ENCODE data around the gene ARAP2. TPM values are rescaled to one million over a fixed set of nuclear protein-coding genes. Genes with fewer than 3 reads are reported as not detected.
"Not testable (repeated sequence)": the region's sequence is repeated elsewhere in the genome, so short reads cannot be mapped to it uniquely, and the experiment has no call there.

ARAP2 gene
- total RNA-seq, 1 donor from 2014 or later = 52.8 TPM

DNA sequence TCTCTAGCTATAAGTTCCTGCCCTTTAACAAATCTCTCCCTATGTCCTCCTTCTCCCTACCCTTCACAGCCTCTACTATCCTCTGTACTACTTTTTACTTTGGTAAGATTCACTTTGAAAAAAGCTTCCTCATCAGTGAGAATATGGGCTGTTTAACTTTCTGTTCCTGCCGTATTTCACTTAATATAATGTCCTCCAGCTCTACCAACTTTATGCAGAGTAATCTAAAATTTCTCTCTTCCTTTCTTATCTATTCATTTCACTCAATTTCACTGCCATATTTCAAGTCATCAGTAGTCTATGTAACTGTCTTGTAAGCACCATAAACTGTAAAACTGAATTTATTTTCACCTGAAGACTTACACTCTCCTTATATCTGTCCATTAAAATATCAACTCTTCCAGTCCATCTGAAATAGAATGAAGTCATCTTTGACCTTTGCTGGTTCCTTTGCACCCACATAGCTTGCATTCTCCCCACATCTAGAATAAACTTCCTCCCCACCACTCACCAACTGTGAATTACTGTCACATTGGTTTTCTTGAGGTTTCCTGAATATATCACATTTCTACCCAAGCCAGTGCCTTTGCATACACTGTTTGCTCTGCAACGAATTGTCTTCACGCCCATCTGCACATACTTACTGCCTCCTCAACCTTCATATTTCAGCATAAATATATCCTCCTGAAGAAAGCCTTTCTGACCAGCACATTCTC lies 54.6 kb downstream of the ARAP2 start:
- H3K27me3 ChIP-seq = no peaks in the 10 kb centered on the region
- DNase-seq (ENCODE audit: extremely low spot score in 2 of 2) = no peak
- no peaks in the 10 kb centered on the region for H3K4me1 ChIP-seq
- intact Hi-C loops (cut with DNase I) = no loop called here
- TF ChIP-seq, protein P1, sequence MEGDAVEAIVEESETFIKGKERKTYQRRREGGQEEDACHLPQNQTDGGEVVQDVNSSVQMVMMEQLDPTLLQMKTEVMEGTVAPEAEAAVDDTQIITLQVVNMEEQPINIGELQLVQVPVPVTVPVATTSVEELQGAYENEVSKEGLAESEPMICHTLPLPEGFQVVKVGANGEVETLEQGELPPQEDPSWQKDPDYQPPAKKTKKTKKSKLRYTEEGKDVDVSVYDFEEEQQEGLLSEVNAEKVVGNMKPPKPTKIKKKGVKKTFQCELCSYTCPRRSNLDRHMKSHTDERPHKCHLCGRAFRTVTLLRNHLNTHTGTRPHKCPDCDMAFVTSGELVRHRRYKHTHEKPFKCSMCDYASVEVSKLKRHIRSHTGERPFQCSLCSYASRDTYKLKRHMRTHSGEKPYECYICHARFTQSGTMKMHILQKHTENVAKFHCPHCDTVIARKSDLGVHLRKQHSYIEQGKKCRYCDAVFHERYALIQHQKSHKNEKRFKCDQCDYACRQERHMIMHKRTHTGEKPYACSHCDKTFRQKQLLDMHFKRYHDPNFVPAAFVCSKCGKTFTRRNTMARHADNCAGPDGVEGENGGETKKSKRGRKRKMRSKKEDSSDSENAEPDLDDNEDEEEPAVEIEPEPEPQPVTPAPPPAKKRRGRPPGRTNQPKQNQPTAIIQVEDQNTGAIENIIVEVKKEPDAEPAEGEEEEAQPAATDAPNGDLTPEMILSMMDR (IDR thresholded peaks at IDR 0.05) = no peak
- TF ChIP-seq POLR2AphosphoS5 (IDR thresholded peaks at IDR 0.05; ENCODE audit: insufficient read depth in 1 of 2, low read depth in 1 of 2) = no peak
- no peak for TF ChIP-seq POLR2A (IDR thresholded peaks at IDR 0.05)
- H3K4me3 ChIP-seq = no peak overlapping the region
- H3K27ac ChIP-seq = no peak overlapping the region
- peaks cover 0 to 16% of the 10 kb centered on the region in 2 donors for H3K36me3 ChIP-seq
- no peaks in the 10 kb centered on the region for H3K9me3 ChIP-seq

DNA sequence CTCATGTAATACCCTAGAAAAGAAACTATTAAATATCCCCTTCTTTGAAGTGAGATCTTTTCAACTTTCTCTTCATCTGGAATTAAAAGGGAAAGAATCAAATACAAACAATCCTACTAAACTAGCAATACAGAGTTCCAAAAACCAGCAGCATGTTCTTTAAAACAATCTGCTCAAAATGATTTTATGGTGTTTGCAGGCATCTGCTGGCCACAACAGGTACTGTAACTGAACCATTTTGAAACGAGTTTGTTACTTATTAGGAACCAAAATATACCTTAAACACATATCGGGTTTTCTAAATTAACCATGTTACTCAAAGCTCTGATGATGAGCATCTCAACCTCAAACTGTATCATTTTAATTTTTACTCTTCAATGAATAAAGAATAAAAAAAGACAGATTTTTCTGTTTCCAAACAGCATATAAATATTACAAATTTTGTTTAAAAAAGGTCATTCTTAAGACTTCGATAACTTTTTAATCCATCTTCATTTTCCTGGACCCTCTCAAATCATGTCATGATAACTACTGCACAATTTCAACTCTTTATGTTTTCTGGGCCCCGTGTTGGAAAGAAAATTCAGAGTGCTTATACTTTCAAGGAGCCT lies 56.5 kb downstream of the ARAP2 start:
- Histone ChIP-seq H3K27me3 (no peaks in the 10 kb centered on the region), H3K4me1 (no peaks in the 10 kb centered on the region), H3K9me3 (no peaks in the 10 kb centered on the region), H3K4me3 (no peak overlapping the region), H3K36me3 (peaks cover 0 to 11% of the 10 kb centered on the region in 2 donors), H3K27ac (no peak overlapping the region)
- DNase-seq (ENCODE audit: extremely low spot score in 2 of 2) = no peak
- intact Hi-C loops (cut with DNase I) = no loop called here
- TF ChIP-seq, protein P1 (IDR thresholded peaks at IDR 0.05) = peak in 1 of 3 experiments; percentile 12
- TF ChIP-seq POLR2AphosphoS5 (IDR thresholded peaks at IDR 0.05; ENCODE audit: insufficient read depth in 1 of 2, low read depth in 1 of 2) (no peak), POLR2A (IDR thresholded peaks at IDR 0.05) (no peak)

DNA sequence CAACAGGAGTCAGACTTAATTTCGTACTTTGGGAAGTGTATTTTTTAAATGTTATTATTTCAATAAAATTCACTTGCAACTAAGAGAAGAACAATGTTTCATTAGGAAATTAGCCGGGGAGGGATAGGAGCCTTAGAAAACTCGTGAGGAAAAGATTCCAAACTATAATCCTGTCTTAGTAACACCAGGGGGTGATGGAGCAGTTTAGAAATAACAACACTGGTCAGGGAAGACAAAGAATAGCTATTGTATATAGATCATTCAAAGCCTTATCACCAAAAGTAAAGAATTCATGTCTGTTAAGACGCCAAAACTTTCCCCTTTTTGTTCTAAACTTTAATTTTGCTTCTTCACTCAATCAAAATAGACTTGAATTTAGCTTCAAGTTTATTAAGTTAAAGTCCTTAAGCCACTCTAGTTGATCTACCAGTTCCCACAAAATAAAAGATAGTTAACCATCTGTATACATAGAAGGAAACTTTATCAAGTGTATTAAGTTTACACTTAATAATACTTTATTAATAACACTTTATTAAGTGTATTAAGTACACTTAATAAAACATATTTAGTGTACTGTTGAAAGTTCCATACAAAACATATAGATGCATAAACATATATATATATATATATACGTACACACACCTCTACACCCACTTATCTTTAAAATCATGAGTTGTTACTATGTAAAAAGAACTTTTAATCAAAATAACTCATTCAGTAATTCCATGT lies 60.5 kb downstream of the ARAP2 start:
- TF ChIP-seq, protein P1 (IDR thresholded peaks at IDR 0.05) = no peak
- TF ChIP-seq POLR2AphosphoS5 (IDR thresholded peaks at IDR 0.05; ENCODE audit: insufficient read depth in 1 of 2, low read depth in 1 of 2) (no peak), POLR2A (IDR thresholded peaks at IDR 0.05) (no peak)
- no peak overlapping the region for H3K27ac ChIP-seq
- no peaks in the 10 kb centered on the region for H3K9me3 ChIP-seq
- no peak overlapping the region for H3K4me3 ChIP-seq
- no peaks in the 10 kb centered on the region for H3K4me1 ChIP-seq
- peaks cover 0 to 7% of the 10 kb centered on the region in 2 donors for H3K36me3 ChIP-seq
- DNase-seq (ENCODE audit: extremely low spot score in 2 of 2) = no peak
- intact Hi-C loops (cut with DNase I) = no loop called here
- no peaks in the 10 kb centered on the region for H3K27me3 ChIP-seq

DNA sequence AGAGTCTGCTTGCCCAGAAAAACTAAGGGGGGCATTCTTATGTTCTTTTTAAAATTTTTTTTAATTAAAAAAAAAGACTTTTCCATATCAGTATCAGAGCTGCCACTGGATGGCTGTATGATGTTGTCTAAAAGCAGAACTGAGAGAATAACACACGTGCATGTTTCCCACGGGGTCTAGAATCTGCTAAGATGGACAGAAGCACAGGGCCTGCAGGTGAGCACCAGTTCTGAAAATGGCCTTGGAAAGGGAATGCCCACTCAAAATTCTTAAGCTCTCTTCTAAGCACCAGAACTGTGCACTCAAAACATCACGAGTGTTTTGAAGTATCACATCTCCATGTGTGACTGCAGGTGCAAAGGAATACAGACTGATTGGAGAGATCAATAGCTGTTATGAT lies 61.1 kb downstream of the ARAP2 start:
- TF ChIP-seq, protein P1 (IDR thresholded peaks at IDR 0.05) = no peak
- TF ChIP-seq POLR2A (IDR thresholded peaks at IDR 0.05) (no peak), POLR2AphosphoS5 (IDR thresholded peaks at IDR 0.05; ENCODE audit: insufficient read depth in 1 of 2, low read depth in 1 of 2) (no peak)
- no peaks in the 10 kb centered on the region for H3K9me3 ChIP-seq
- peaks cover 0 to 7% of the 10 kb centered on the region in 2 donors for H3K36me3 ChIP-seq
- no peak overlapping the region for H3K27ac ChIP-seq
- intact Hi-C loops (cut with DNase I) = no loop called here
- no peak for DNase-seq (ENCODE audit: extremely low spot score in 2 of 2)
- no peak overlapping the region for H3K4me3 ChIP-seq
- H3K4me1 ChIP-seq = no peaks in the 10 kb centered on the region
- no peaks in the 10 kb centered on the region for H3K27me3 ChIP-seq

DNA sequence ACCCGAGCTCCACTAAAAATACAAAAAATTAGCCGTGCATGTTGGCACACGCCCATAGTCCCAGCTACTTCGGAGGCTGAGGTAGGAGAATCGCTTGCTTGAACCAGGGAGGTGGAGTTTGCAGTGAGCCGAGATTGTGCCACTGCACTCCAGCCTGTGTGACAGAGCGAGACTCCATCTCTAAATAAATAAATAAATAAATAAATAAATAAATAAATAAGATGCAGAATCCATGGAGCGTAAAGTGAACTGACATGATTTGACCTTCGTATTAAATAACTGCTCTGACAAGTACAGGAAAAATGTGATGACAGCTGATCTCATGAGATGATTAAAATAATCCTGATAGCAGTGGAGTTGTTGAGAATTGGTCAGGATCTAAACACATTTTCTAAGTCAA lies 62.0 kb downstream of the ARAP2 start:
- H3K27me3 ChIP-seq; H3K4me3 ChIP-seq; H3K4me1 ChIP-seq; H3K36me3 ChIP-seq; H3K27ac ChIP-seq; H3K9me3 ChIP-seq; intact Hi-C loops (cut with DNase I); DNase-seq (ENCODE audit: extremely low spot score in 2 of 2): not testable (repeated sequence)
